GM21515 (cell line): ENCODE measurements around the gene CTBP1.
A peak's percentile ranks its signal among the peaks of the same experiment; 100 is the strongest.

Experiments used
- ATAC-seq: cut with Tn5 transposase; IDR thresholded peaks from one replicate; pipeline ENCODE4 v1.9.1; 2021; ENCODE audit not compliant: unreplicated experiment

Gene CTBP1

DNA sequence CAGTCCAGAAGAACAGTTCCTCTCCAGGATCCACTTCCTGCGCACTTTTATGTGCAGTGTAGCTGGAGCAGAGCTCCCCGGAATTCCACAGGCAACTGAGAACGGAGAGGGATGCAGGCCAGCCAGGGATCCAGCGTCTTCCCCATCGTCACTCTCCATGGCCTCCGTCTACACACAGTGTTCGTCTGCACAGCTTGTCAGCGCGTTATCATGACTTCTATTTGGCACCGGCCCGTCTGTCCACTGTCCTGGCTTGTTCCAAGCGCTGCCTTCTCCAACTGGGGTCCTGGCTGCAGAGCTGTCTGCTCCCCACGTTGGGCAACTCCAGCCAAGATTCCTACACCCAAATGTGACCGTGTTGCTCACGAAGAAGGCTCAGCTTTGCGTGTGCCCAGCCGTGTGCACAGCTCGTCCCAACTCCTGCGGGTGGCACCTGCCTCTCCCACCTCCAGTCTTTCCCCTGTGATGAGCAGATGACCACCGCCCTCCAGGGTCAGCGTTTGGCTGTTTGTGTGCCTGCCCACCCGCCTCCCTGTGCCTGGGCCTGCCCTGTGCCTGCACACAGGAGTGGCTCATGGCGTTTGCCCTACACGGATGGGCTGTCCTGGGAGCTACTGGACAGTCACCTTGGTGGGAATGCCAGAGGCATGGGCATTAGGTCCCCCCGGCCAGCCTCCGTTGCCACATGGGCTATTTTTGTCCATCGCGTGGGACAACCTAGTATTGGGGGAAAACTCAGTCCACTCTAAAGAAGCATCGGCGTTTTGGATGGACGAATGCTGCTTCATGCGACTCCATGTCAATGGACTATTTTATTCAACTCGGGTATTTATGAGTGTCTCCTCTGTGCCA lies 2.2 kb upstream of the CTBP1 start:
- ATAC-seq: no peak

- no peak for ATAC-seq
Measured at GRCh38 chr4:1250527-1250812, 1.5 kb upstream of the CTBP1 start.

GRCh38 chr4:1249731-1250526 lies 999 bp upstream of the CTBP1 start:
- ATAC-seq: no peak

DNA sequence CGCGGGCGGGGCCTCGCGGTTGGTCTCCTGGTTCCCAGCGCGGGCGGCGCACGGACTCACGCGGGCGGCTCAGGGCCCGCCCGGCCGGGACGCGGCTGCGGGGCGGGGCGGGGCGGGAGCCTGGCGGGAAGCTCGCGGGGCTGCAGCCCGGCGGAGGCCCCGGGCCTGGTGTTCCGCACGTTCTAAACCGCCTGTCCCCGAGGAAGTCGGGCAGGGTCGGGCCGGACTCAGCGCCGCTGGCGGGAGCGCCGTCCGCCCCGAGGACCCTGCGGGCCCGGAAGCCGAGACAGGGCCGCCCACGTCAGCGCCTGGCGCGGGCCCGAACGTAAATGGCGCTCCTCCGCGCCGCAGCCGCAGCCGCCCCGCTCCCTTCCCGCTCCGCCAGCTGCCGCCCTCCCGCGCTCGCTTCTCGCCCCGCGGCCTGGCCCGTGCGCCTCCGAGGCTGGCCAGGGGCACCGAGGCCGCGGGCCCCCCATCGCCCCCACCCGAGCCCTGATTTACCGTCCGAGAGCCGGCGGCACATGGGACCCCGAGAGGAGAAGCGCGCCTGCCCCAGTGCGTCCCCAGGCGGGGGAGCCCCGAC lies 309 bp upstream of the CTBP1 start:
- ATAC-seq: peak; percentile 50

GRCh38 chr4:1247864-1248244 lies 1.1 kb downstream of the CTBP1 start:
- no peak for ATAC-seq

- ATAC-seq: no peak
Measured at GRCh38 chr4:1246901-1247863, 1.7 kb downstream of the CTBP1 start.

- ATAC-seq: no peak
Measured at GRCh38 chr4:1246111-1246881, 2.6 kb downstream of the CTBP1 start.

- no peak for ATAC-seq
Measured at GRCh38 chr4:1245481-1246051, 3.4 kb downstream of the CTBP1 start.

DNA sequence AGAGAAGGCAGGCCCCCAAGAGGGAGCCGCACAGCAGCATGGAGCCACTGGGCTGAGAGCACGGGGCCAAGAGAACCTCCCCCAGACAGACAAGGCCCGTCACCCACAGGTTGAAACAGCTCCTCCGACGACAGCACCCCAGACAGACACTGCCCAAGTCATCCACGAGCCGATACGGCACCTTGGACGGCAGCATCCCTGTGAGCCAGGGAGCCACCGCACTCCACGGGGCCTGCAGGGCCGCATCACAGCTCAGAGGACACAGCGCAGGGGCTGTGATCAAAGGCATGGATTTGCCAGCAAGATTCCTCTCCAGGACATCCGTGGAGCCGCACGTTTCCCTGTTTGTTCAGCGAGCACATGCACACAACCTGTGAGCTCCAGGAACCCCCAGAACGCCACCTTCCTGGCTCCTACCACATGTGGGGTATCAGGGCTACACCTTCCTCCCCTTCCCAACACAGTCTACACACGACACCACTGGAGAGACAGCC lies 3.9 kb downstream of the CTBP1 start:
- no peak for ATAC-seq

GRCh38 chr4:1244081-1244977 lies 4.6 kb downstream of the CTBP1 start:
- ATAC-seq: no peak

- ATAC-seq: no peak
Measured at GRCh38 chr4:1243451-1244080, 5.4 kb downstream of the CTBP1 start.

- no peak for ATAC-seq
Measured at GRCh38 chr4:1242506-1243450, 6.2 kb downstream of the CTBP1 start.

DNA sequence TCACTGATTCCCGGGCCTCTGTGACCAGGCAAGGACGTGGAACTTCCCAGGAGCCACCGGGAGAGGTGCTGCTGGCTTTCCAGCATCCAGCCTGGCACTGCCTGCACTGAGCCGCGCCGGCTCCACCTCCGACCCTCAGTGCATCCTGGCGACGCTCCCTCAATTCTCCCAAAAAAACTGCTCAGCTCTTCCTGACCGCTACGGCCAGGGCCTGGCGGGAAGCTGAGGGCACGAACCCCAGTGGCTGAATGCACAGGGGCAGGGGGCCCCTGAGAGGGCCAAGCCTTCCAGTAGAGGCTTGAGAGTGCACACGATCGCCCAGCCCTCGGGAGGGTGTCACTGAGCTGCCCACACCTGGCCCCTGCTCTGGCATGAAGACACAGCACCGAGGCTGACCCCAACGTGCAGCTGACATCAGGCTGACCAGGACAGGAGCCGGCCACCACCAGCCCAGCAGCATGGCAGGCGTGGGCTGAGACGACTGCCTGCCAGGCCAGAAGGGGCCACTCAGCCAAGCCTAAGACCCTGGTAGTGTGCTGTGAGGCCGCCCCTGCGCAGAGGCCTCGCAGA lies 6.9 kb downstream of the CTBP1 start:
- ATAC-seq: no peak

DNA sequence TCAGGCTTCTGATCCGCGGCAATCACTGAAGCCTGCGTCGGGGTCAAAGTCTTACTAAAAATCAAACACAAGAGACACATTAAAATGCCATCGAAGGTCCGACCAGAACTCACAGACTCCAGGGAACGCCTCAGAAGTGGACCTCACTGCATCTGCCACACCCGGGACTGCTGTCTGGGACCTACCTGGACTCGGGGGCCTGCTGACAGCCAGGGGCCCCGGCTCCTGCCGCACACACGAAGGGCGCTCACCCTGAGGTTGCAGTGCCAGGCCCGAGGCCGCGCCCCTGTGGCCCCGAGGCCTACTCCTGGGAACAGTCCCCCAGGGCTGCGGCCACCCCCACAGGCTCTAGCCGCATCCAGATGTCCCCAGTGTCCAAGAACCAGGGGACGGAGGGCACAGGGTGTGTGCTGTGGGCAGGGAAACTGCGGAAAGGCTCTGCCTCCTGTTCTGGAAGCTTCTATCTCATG lies 7.4 kb downstream of the CTBP1 start:
- no peak for ATAC-seq

DNA sequence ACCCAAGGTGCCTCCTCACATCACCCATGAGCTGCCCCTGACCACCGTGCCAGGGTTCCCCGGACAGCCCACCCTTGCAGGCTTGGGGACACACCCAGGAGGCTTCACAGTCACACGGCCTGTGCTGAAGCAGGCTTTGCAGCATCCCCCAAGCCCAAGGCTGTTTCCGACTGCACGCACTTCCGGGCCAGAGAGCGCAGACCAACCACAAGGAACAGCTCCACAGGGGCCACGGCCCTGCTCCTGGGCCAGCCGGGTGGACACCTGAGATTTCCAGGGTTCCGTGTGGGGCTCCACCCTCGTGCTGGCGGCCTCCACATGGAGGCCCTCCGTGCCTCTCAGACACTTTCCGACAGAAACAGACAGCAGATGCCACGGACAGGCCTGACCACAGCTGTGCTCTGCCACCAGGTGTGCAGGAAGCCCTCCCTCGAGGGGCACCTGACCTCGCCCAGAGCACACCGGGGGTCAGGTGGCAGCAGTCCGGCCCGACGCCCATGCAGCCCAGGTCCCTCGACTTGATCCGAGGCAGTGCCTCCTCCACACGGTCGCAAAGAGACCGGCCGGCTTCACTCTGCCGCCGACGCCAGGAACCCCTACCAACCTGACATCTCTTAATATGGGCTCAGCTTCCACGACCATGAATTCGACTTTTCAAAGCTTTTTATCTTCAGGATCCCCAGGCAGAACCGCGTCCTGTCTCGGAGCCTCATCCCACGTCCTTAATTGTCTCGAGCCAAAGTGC lies 8.0 kb downstream of the CTBP1 start:
- ATAC-seq: no peak

- ATAC-seq: no peak
Measured at GRCh38 chr4:1239950-1240307, 9.0 kb downstream of the CTBP1 start.
